NT2/D1 (cell line): Measurements from ENCODE around the gene MAGEA2B.
"Not testable (repeated sequence)": the region's sequence is repeated elsewhere in the genome, so short reads cannot be mapped to it uniquely, and the experiment has no call there.

Experiments
- DNase-seq: peaks from one replicate; pipeline ENCODE4 v3.0.0-alpha.2; 2011; ENCODE audit warnings: low read depth, low spot score
- H3K27me3 ChIP-seq: 2 replicates; pipeline ENCODE4 v1.6.0; 2011; ENCODE audit warnings: mild to moderate bottlenecking; ENCODE audit not compliant: insufficient read length, insufficient read depth
- H3K36me3 ChIP-seq: 2 replicates; pipeline ENCODE4 v1.6.1; 2011; ENCODE audit warnings: mild to moderate bottlenecking, low read length, mixed read lengths; ENCODE audit not compliant: insufficient read depth, insufficient read length
- H3K4me1 ChIP-seq: 2 replicates; pipeline ENCODE4 v1.5.1; 2011; ENCODE audit not compliant: insufficient read depth, insufficient read length
- H3K4me3 ChIP-seq: 2 replicates; pipeline ENCODE4 v1.5.1; 2011; ENCODE audit warnings: low read depth; ENCODE audit not compliant: insufficient read length
- H3K9ac ChIP-seq: 2 replicates; pipeline ENCODE4 v1.6.0; 2011; ENCODE audit warnings: low read depth; ENCODE audit not compliant: insufficient read length
- H3K9me3 ChIP-seq: 2 replicates; pipeline ENCODE4 v1.5.1; 2011; ENCODE audit warnings: mild to moderate bottlenecking, low read length; ENCODE audit not compliant: insufficient read depth
- SUZ12 ChIP-seq: IDR thresholded peaks from 2 replicates; pipeline ENCODE4 v1.6.1; 2011; ENCODE audit not compliant: insufficient read length, insufficient read depth; ENCODE audit errors: extremely low read depth
- YY1 ChIP-seq: IDR thresholded peaks from 2 replicates; pipeline ENCODE4 v1.6.1; 2011; ENCODE audit not compliant: insufficient read length, insufficient read depth
- ZNF274 ChIP-seq: IDR thresholded peaks from 2 replicates; pipeline ENCODE4 v1.6.1; 2011; ENCODE audit warnings: mild to moderate bottlenecking, low read depth, low read length

MAGEA2B gene

GRCh38 chrX:152725409-152725808, 11.0 kb downstream of the MAGEA2B start:
- DNase-seq = peak; percentile 0
- no peaks in the 10 kb centered on the region for H3K9me3 ChIP-seq
- no peak overlapping the region for H3K4me3 ChIP-seq
- H3K27me3 ChIP-seq = no peaks in the 10 kb centered on the region
- no peaks in the 10 kb centered on the region for H3K36me3 ChIP-seq
- TF ChIP-seq ZNF274 = no peak
- TF ChIP-seq SUZ12 = no peak
- TF ChIP-seq YY1 = no peak
- no peaks in the 10 kb centered on the region for H3K4me1 ChIP-seq
- no peak overlapping the region for H3K9ac ChIP-seq

- no peaks in the 10 kb centered on the region for H3K9me3 ChIP-seq
- TF ChIP-seq SUZ12 (no peak), ZNF274 (no peak), YY1 (no peak)
- no peaks in the 10 kb centered on the region for H3K27me3 ChIP-seq
- H3K36me3 ChIP-seq = no peaks in the 10 kb centered on the region
- no peak for DNase-seq
- H3K4me1 ChIP-seq = no peaks in the 10 kb centered on the region
- no peak within 1 kb of the TSS for H3K4me3 ChIP-seq
- H3K9ac ChIP-seq = no peak within 1 kb of the TSS
Observed at GRCh38 chrX:152733261-152733975, 19.0 kb downstream of the MAGEA2B start, which contains the start of the genes CSAG1 and MAGEA12. CSAG1 (minus strand) TSS chrX:152733721; CDS start chrX:152732460, 1,261 bp downstream. MAGEA12 (plus strand) TSS chrX:152733757; CDS start chrX:152736162, 2,405 bp downstream.

GRCh38 chrX:152734143-152734858, 19.9 kb downstream of the MAGEA2B start:
- H3K27me3 ChIP-seq, H3K36me3 ChIP-seq, DNase-seq, H3K4me3 ChIP-seq, H3K4me1 ChIP-seq, H3K9ac ChIP-seq, H3K9me3 ChIP-seq: not testable (repeated sequence)

GRCh38 chrX:152735101-152735500, 20.7 kb downstream of the MAGEA2B start:
- Histone ChIP-seq H3K4me1 (no peaks in the 10 kb centered on the region), H3K4me3 (no peak overlapping the region), H3K9ac (no peak overlapping the region), H3K36me3 (no peaks in the 10 kb centered on the region), H3K9me3 (no peaks in the 10 kb centered on the region), H3K27me3 (no peaks in the 10 kb centered on the region)
- no peak for TF ChIP-seq SUZ12
- no peak for TF ChIP-seq ZNF274
- TF ChIP-seq YY1 = no peak
- DNase-seq = no peak

GRCh38 chrX:152735860-152736511, 21.6 kb downstream of the MAGEA2B start:
- Histone ChIP-seq H3K4me3 (no peak overlapping the region), H3K4me1 (no peaks in the 10 kb centered on the region), H3K9ac (no peak overlapping the region), H3K27me3 (no peaks in the 10 kb centered on the region), H3K36me3 (no peaks in the 10 kb centered on the region), H3K9me3 (no peaks in the 10 kb centered on the region)
- no peak for TF ChIP-seq YY1
- no peak for TF ChIP-seq ZNF274
- no peak for TF ChIP-seq SUZ12
- DNase-seq = no peak

- not testable (repeated sequence) for H3K36me3 ChIP-seq, DNase-seq, H3K27me3 ChIP-seq, H3K4me1 ChIP-seq, H3K9me3 ChIP-seq, H3K4me3 ChIP-seq, H3K9ac ChIP-seq
Observed at GRCh38 chrX:152736528-152736927, 22.1 kb downstream of the MAGEA2B start.

- H3K36me3 ChIP-seq = no peaks in the 10 kb centered on the region
- no peaks in the 10 kb centered on the region for H3K4me1 ChIP-seq
- H3K27me3 ChIP-seq = no peaks in the 10 kb centered on the region
- no peak overlapping the region for H3K9ac ChIP-seq
- H3K4me3 ChIP-seq = no peak overlapping the region
- no peaks in the 10 kb centered on the region for H3K9me3 ChIP-seq
- TF ChIP-seq YY1 = no peak
- TF ChIP-seq ZNF274 = no peak
- no peak for TF ChIP-seq SUZ12
- no peak for DNase-seq
Observed at GRCh38 chrX:152738560-152738959, 24.1 kb downstream of the MAGEA2B start.

GRCh38 chrX:152753686-152754650, 39.5 kb downstream of the MAGEA2B start, which contains the start of gene MAGEA2:
MAGEA2 (minus strand) TSS chrX:152753842; CDS start chrX:152751363, 2,479 bp downstream.
- not testable (repeated sequence) for H3K36me3 ChIP-seq, DNase-seq, H3K9me3 ChIP-seq, H3K27me3 ChIP-seq, H3K4me3 ChIP-seq, H3K4me1 ChIP-seq, H3K9ac ChIP-seq

GRCh38 chrX:152754871-152755270, 40.4 kb downstream of the MAGEA2B start:
- H3K4me1 ChIP-seq, H3K36me3 ChIP-seq, H3K27me3 ChIP-seq, DNase-seq, H3K9me3 ChIP-seq, H3K4me3 ChIP-seq, H3K9ac ChIP-seq: not testable (repeated sequence)

GRCh38 chrX:152758918-152759317, 44.5 kb downstream of the MAGEA2B start, which contains the start of gene CSAG3:
CSAG3 (plus strand) TSS chrX:152759218.
- H3K9me3 ChIP-seq, H3K36me3 ChIP-seq, H3K9ac ChIP-seq, H3K27me3 ChIP-seq, H3K4me3 ChIP-seq, H3K4me1 ChIP-seq, DNase-seq: not testable (repeated sequence)
